ENCODE data around the gene TBX19.

GRCh38 chr1:168344517-168344916, 63.8 kb downstream of the TBX19 start:
- TF ChIP-seq POLR2AphosphoS5 (IDR thresholded peaks at IDR 0.05; ENCODE audit: low read depth, low read length) (no peak), POLR2A (IDR thresholded peaks at IDR 0.05; ENCODE audit: borderline replicate concordance, extremely low read depth, insufficient read depth, insufficient read length) (no peak), CTCF (IDR thresholded peaks at IDR 0.05 in 2 of 3, conservative IDR thresholded peaks at IDR 0.05 in 1 of 3; ENCODE audit: borderline replicate concordance in 1 of 3, insufficient read depth in 1 of 3, low read depth in 2 of 3, low read length in 2 of 3) (no peak), MAX (IDR thresholded peaks at IDR 0.05) (no peak), CBX3 (IDR thresholded peaks at IDR 0.05; ENCODE audit: low read depth) (no peak)

All from HCT116 (cell line).